Measurements from ENCODE around the gene DSCAML1. TPM values are rescaled to one million over a fixed set of nuclear protein-coding genes. Genes with fewer than 3 reads are reported as not detected.

Gene DSCAML1
- total RNA-seq, 1 experiment from 2014 or later = 0.15 TPM

GRCh38 chr11:117574551-117574950 lies 222.5 kb downstream of the DSCAML1 start:
- TF ChIP-seq CTCF (conservative IDR thresholded peaks at IDR 0.05) = no peak
- no peak overlapping the region for H4K8ac ChIP-seq (replicated peaks; ENCODE audit: insufficient read length, low read depth, low read length)
- no peak overlapping the region for H3K56ac ChIP-seq (ENCODE audit: insufficient read length, low read depth, low read length)
- H3K23ac ChIP-seq (ENCODE audit: insufficient read length, low read depth, low read length) = no peak overlapping the region
- H3K9ac ChIP-seq (ENCODE audit: extremely low read depth, insufficient read length, low read length) = no peak overlapping the region
- H2BK5ac ChIP-seq (ENCODE audit: insufficient read length, low read length) = no peak overlapping the region
- H3K79me2 ChIP-seq (ENCODE audit: insufficient read depth, low read length) = no peaks in the 10 kb centered on the region
- peaks cover 24% of the 10 kb centered on the region for H3K27me3 Mint-ChIP-seq (ENCODE audit: low read depth)
- no peak overlapping the region for H2BK20ac ChIP-seq (ENCODE audit: low read depth, low read length, poor library complexity, severe bottlenecking)
- H3K4me2 ChIP-seq (ENCODE audit: insufficient read depth, insufficient read length, low read length) = no peak overlapping the region
- H4K5ac ChIP-seq (ENCODE audit: insufficient read length, low read depth, low read length) = no peak overlapping the region
- no peak for DNase-seq
- H3K23me2 ChIP-seq (ENCODE audit: insufficient read length, low read depth, low read length, poor library complexity, severe bottlenecking) = no peaks in the 10 kb centered on the region
- H3K36me3 Mint-ChIP-seq (ENCODE audit: insufficient read depth in 1 of 3, low read depth in 3 of 3) = no peaks in the 10 kb centered on the region
- H3K4ac ChIP-seq (ENCODE audit: low read depth, low read length) = no peak overlapping the region
- H3K4me1 ChIP-seq (ENCODE audit: insufficient read depth, low read length) = no peaks in the 10 kb centered on the region
- no peak overlapping the region for H3T11ph ChIP-seq (ENCODE audit: low read length)
- no peak overlapping the region for H3K18ac ChIP-seq (ENCODE audit: insufficient read length, low read depth, low read length)
- no peak overlapping the region for H4K91ac ChIP-seq (ENCODE audit: insufficient read length, low read depth, low read length)
- H3K9me3 ChIP-seq (ENCODE audit: control insufficient read depth, low read depth, low read length) = no peaks in the 10 kb centered on the region
- no peaks in the 10 kb centered on the region for H4K20me1 ChIP-seq (ENCODE audit: control insufficient read depth, insufficient read depth, insufficient read length)
- no peak overlapping the region for H3K27ac Mint-ChIP-seq
- peaks cover 4 to 6% of the 10 kb centered on the region in 2 experiments; a peak in 3 of 4 replicates for H3K4me1 Mint-ChIP-seq
- no peaks in the 10 kb centered on the region for H3K27me3 ChIP-seq (ENCODE audit: insufficient read depth, low read length)
- H2BK120ac ChIP-seq (ENCODE audit: low read depth, low read length, poor library complexity, severe bottlenecking) = no peak overlapping the region
- no peak overlapping the region for H2BK12ac ChIP-seq (ENCODE audit: insufficient read length, low read depth, low read length)
- H2AK5ac ChIP-seq (ENCODE audit: insufficient read length, low read length) = no peak overlapping the region
- no peak overlapping the region for H3K27ac ChIP-seq (ENCODE audit: insufficient read length, low read depth, low read length)
- H3K14ac ChIP-seq (ENCODE audit: insufficient read depth, low read length) = no peak overlapping the region; the same call in 1 of the 2 replicates
- no peaks in the 10 kb centered on the region; a peak in 1 of 5 replicates for H3K9me3 Mint-ChIP-seq
- no CpG with 5 or more reads among the region's 3 CpGs for WGBS (ENCODE audit: extremely low coverage, insufficient read length, low lambda C conversion rate)
- H3K4me3 Mint-ChIP-seq = no peak overlapping the region
- H2BK15ac ChIP-seq (ENCODE audit: low read depth, low read length) = no peak overlapping the region
- no peak overlapping the region for H2AFZ ChIP-seq (ENCODE audit: low read length)
- H3K79me1 ChIP-seq (ENCODE audit: insufficient read depth, low read depth, low read length, poor library complexity, severe bottlenecking) = no peaks in the 10 kb centered on the region

Data from H9 (cell line).